ENCODE results near the gene TGFBR3.
A peak's percentile ranks its signal among the peaks of the same experiment; 100 is the strongest.

Gene TGFBR3

DNA sequence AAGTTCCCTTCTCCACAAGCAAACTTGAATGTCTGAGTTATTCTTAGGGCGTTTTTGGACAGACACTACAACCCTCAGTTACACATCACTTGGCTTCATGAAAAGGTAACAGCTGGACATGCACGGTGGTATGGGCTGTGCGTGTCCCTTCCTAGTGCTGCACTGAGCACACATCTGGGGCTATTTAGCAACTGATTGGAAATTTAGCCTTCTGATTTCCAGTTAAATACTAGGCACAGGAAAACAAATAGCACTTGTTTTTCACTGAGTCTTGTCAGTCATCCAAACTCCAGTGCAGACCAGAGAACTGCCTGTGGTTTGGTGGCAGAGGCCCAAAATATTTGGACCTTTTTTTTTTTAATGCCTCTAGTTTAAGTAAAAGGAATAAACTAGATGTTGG, 134.7 kb downstream of the TGFBR3 start:
- TF ChIP-seq FOXP2 (optimal IDR thresholded peaks at IDR 0.05; ENCODE audit: borderline replicate concordance, extremely low read depth, extremely low read length, insufficient read depth), result peak; percentile 33
- TF ChIP-seq TAF1 (IDR thresholded peaks at IDR 0.05; ENCODE audit: borderline replicate concordance, insufficient read depth, low read length), result no peak
- TF ChIP-seq, protein P1, sequence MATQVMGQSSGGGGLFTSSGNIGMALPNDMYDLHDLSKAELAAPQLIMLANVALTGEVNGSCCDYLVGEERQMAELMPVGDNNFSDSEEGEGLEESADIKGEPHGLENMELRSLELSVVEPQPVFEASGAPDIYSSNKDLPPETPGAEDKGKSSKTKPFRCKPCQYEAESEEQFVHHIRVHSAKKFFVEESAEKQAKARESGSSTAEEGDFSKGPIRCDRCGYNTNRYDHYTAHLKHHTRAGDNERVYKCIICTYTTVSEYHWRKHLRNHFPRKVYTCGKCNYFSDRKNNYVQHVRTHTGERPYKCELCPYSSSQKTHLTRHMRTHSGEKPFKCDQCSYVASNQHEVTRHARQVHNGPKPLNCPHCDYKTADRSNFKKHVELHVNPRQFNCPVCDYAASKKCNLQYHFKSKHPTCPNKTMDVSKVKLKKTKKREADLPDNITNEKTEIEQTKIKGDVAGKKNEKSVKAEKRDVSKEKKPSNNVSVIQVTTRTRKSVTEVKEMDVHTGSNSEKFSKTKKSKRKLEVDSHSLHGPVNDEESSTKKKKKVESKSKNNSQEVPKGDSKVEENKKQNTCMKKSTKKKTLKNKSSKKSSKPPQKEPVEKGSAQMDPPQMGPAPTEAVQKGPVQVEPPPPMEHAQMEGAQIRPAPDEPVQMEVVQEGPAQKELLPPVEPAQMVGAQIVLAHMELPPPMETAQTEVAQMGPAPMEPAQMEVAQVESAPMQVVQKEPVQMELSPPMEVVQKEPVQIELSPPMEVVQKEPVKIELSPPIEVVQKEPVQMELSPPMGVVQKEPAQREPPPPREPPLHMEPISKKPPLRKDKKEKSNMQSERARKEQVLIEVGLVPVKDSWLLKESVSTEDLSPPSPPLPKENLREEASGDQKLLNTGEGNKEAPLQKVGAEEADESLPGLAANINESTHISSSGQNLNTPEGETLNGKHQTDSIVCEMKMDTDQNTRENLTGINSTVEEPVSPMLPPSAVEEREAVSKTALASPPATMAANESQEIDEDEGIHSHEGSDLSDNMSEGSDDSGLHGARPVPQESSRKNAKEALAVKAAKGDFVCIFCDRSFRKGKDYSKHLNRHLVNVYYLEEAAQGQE (IDR thresholded peaks at IDR 0.05; ENCODE audit: insufficient read depth in 1 of 2, low read depth in 2 of 2, low read length in 2 of 2), result no peak

DNA sequence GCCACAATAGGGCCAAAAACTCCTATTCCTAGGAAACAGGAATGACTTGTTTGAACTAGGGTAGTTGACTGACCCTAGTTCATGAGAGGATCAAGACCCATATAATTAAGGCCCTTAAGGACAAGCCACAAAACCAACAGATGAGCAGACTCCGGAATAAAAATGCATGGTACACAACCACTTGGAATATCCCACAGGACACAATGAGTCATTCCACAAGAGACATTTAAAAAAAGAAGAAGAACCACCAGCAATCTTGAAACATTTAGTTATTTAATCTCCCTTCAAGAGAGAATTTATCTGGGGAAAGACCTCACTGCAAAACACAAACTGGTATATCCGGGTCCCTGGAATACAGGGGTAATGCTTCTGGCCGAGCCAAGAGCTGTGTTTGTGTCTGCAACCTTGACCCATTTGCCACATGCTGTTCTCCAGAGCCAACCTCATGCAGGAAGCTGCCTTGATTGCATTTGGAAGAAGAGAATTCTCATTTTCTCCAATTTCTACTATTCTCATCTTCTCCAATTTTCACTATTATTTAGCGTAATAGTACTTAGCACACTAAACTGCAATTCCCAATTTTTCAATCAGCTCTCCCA, 135.5 kb downstream of the TGFBR3 start:
- TF ChIP-seq TAF1 (IDR thresholded peaks at IDR 0.05; ENCODE audit: borderline replicate concordance, insufficient read depth, low read length) (no peak), SIN3A (IDR thresholded peaks at IDR 0.05; ENCODE audit: borderline replicate concordance, insufficient read depth, low read length) (peak; percentile 38; the same call in 1 of the 2 replicates)

DNA sequence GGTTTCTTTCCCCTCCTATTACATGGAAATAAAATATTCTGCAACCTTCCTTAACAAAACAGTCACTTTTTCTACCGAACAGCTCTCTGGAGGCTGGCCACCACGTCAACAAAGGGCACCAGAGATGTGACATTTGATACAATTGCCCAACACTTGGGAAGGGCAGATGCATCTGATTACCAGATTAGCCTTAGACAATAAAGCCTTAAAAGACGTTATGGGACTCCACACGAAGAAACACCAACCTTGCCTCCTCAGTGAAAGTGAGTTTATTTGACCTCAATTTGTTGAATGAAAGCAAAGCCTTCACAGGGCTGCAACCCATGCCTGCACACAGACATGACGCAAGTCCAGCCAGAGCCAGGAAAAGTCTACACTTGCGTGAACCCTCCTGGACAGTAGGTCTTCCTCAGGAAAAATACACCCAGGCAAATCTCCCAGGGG, 136.1 kb downstream of the TGFBR3 start:
- TF ChIP-seq, protein P1 (IDR thresholded peaks at IDR 0.05; ENCODE audit: insufficient read depth in 1 of 2, low read depth in 2 of 2, low read length in 2 of 2), result no peak
- TF ChIP-seq FOXP2 (optimal IDR thresholded peaks at IDR 0.05; ENCODE audit: borderline replicate concordance, extremely low read depth, extremely low read length, insufficient read depth) (peak; percentile 37), SIN3A (IDR thresholded peaks at IDR 0.05; ENCODE audit: borderline replicate concordance, insufficient read depth, low read length) (no peak), TAF1 (IDR thresholded peaks at IDR 0.05; ENCODE audit: borderline replicate concordance, insufficient read depth, low read length) (no peak), POLR2AphosphoS5 (IDR thresholded peaks at IDR 0.05; ENCODE audit: low read depth, low read length) (no peak)

DNA sequence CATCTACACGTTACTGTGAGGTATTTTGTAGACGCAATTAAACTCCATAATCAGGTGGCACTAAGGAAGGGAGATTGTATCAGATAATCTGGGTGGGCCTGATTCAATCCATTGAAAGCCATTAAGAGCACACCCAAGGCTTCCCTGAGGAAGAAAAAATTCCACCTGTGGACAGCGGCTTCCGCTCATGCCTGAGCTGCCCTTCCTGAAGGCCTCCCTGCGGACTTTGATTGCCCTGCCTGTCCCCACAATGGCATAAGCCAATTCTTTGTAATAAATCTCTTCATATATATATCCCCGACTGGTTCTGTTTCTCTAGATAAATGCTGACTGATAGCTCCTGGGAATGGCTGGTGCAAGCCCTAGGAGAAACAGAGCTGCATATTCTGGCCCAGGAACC, 138.3 kb downstream of the TGFBR3 start:
- TF ChIP-seq SIN3A (IDR thresholded peaks at IDR 0.05; ENCODE audit: borderline replicate concordance, insufficient read depth, low read length) (no peak), POLR2AphosphoS5 (IDR thresholded peaks at IDR 0.05; ENCODE audit: low read depth, low read length) (no peak), TAF1 (IDR thresholded peaks at IDR 0.05; ENCODE audit: borderline replicate concordance, insufficient read depth, low read length) (no peak), FOXP2 (optimal IDR thresholded peaks at IDR 0.05; ENCODE audit: borderline replicate concordance, extremely low read depth, extremely low read length, insufficient read depth) (no peak)
- TF ChIP-seq, protein P1 (IDR thresholded peaks at IDR 0.05; ENCODE audit: insufficient read depth in 1 of 2, low read depth in 2 of 2, low read length in 2 of 2), result no peak

DNA sequence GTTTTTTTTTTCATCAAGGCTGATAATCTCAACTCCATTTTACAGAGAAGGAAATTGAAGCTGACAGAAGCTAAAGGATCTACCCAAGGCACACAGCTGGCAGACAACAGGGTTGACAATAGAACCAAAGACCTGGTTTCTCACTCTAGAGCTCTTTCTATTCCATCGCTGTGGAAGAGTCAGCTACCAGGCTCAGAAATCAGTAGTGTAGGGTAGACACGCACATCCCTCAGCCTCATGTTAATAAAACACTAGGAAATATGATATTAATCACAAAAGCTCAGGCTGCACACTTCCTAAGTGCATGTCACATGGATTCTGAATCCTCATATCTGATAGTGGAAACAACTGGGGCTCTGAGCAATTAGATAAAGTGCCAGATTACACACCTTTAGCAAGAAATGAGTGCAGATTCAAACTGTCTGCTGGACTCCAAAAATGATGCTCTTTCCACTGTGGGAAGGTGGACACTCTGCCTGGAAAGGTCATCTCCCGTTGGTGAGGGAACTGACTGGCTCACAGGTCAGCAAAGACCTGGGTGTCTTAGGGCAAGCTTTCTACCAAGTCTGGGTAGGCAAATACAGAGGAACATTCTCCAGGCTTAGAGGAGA, 139.1 kb downstream of the TGFBR3 start:
- no peak for TF ChIP-seq POLR2AphosphoS5 (IDR thresholded peaks at IDR 0.05; ENCODE audit: low read depth, low read length)
- no peak for TF ChIP-seq FOXP2 (optimal IDR thresholded peaks at IDR 0.05; ENCODE audit: borderline replicate concordance, extremely low read depth, extremely low read length, insufficient read depth)
- no peak for TF ChIP-seq TAF1 (IDR thresholded peaks at IDR 0.05; ENCODE audit: borderline replicate concordance, insufficient read depth, low read length)
- TF ChIP-seq, protein P1 (IDR thresholded peaks at IDR 0.05; ENCODE audit: insufficient read depth in 1 of 2, low read depth in 2 of 2, low read length in 2 of 2), result no peak
- no peak for TF ChIP-seq SIN3A (IDR thresholded peaks at IDR 0.05; ENCODE audit: borderline replicate concordance, insufficient read depth, low read length)
